Measurements from ENCODE around the gene ZNF576.
"Not testable (repeated sequence)": the region's sequence is repeated elsewhere in the genome, so short reads cannot be mapped to it uniquely, and the experiment has no call there.

DNA sequence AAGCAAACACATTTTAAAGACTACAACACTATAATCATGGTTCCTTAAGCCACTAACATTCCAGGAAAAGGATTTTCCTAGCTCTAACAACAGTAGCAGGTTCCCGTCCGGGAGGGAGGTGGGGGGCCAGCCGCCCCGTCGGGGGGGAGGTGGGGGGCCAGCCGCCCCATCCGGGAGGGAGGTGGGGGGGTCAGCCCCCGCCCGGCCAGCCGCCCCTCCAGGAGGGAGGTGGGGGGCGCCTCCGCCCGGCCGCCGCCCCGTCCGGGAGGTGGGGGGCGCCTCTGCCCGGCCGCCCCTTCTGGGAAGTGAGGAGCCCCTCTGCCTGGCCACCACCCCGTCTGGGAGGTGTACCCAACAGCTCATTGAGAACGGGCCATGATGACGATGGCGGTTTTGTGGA, 48.5 kb upstream of the ZNF576 start:
- not testable (repeated sequence) for TF ChIP-seq BACH2 (CRISPR knock-in tag; IDR thresholded peaks at IDR 0.05; ENCODE audit: borderline replicate concordance); ZNF70 (CRISPR knock-in tag; IDR thresholded peaks at IDR 0.05); ARNTL (CRISPR knock-in tag; IDR thresholded peaks at IDR 0.05; ENCODE audit: borderline replicate concordance, low read depth); ZNF8 (CRISPR knock-in tag; IDR thresholded peaks at IDR 0.05); SNAI2 (CRISPR knock-in tag; IDR thresholded peaks at IDR 0.05); TOX (CRISPR knock-in tag; IDR thresholded peaks at IDR 0.05; ENCODE audit: borderline replicate concordance)
- TF ChIP-seq, protein P1, sequence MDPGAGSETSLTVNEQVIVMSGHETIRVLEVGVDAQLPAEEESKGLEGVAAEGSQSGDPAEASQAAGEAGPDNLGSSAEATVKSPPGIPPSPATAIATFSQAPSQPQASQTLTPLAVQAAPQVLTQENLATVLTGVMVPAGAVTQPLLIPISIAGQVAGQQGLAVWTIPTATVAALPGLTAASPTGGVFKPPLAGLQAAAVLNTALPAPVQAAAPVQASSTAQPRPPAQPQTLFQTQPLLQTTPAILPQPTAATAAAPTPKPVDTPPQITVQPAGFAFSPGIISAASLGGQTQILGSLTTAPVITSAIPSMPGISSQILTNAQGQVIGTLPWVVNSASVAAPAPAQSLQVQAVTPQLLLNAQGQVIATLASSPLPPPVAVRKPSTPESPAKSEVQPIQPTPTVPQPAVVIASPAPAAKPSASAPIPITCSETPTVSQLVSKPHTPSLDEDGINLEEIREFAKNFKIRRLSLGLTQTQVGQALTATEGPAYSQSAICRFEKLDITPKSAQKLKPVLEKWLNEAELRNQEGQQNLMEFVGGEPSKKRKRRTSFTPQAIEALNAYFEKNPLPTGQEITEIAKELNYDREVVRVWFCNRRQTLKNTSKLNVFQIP (CRISPR knock-in tag; IDR thresholded peaks at IDR 0.05; ENCODE audit: borderline replicate concordance, low read depth) = not testable (repeated sequence)
- TF ChIP-seq, protein P2, sequence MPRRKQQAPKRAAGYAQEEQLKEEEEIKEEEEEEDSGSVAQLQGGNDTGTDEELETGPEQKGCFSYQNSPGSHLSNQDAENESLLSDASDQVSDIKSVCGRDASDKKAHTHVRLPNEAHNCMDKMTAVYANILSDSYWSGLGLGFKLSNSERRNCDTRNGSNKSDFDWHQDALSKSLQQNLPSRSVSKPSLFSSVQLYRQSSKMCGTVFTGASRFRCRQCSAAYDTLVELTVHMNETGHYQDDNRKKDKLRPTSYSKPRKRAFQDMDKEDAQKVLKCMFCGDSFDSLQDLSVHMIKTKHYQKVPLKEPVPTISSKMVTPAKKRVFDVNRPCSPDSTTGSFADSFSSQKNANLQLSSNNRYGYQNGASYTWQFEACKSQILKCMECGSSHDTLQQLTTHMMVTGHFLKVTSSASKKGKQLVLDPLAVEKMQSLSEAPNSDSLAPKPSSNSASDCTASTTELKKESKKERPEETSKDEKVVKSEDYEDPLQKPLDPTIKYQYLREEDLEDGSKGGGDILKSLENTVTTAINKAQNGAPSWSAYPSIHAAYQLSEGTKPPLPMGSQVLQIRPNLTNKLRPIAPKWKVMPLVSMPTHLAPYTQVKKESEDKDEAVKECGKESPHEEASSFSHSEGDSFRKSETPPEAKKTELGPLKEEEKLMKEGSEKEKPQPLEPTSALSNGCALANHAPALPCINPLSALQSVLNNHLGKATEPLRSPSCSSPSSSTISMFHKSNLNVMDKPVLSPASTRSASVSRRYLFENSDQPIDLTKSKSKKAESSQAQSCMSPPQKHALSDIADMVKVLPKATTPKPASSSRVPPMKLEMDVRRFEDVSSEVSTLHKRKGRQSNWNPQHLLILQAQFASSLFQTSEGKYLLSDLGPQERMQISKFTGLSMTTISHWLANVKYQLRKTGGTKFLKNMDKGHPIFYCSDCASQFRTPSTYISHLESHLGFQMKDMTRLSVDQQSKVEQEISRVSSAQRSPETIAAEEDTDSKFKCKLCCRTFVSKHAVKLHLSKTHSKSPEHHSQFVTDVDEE (CRISPR knock-in tag; IDR thresholded peaks at IDR 0.05) = not testable (repeated sequence)
